Stimulated activated CD4-positive, alpha-beta T cell treated with anti-CD3 and anti-CD28 coated beads, TNF-alpha, amount 100 ng/mL, for 1 hour (primary cell): Measurements from ENCODE around the gene PODXL2.
A peak's percentile ranks its signal among the peaks of the same experiment; 100 is the strongest.
"Not testable (repeated sequence)": the region's sequence is repeated elsewhere in the genome, so short reads cannot be mapped to it uniquely, and the experiment has no call there.

ENCODE experiments used
- DNase-seq, 3 donors: peaks; one replicate each; pipeline ENCODE4 v3.0.0-alpha.2; 2020; ENCODE audit warnings: low read depth in 3 of 3, low spot score in 1 of 3

PODXL2 gene

GRCh38 chr3:127673191-127674100 lies 44.5 kb downstream of the PODXL2 start:
- DNase-seq = peak in 1 of 3 donors; percentile 27

GRCh38 chr3:127674101-127674721 lies 45.2 kb downstream of the PODXL2 start:
- DNase-seq = no peak

DNA sequence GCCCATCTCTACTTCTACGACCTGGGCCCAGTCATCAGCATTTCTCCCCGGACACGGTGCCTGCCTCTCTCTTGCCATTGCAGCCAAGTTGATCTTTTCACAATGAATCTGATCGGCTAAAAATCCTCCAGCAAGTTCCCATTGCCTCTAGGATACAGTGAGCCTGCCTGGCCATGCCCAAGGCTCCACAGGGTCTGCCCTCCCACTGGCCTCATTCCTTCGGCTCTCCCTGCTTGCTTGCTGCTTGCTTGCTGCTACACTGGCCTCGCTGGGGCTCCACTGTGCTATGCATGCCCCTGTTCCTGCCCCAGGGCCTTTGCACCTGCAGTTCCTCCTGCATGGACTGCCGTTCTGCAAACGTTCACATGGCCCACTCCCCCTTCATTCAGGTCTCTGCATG lies 45.8 kb downstream of the PODXL2 start:
- no peak for DNase-seq

GRCh38 chr3:127675651-127676391 lies 46.8 kb downstream of the PODXL2 start:
- no peak for DNase-seq

DNA sequence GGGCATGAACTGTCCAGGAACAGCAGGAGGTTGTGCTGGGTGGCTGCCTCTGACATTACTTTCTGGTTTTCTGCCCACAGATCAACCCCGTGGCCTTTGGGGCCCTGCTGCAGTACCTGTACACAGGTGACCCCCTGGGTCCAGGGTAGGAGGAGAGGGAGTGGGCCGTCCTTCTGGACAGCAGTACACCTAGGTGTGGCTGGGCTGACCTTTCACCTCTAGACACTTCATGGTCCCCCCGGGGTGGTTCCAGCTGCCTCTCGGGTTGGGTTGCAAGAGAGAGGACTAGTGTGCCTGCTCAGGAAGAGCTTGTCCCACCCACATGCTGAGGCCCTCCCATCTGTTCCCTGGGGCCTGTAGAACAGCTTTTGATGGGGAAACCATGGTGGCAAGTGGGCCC lies 47.5 kb downstream of the PODXL2 start:
- DNase-seq = no peak

- no peak for DNase-seq
Measured at GRCh38 chr3:127676921-127677351, 48.0 kb downstream of the PODXL2 start.

- DNase-seq = no peak
Measured at GRCh38 chr3:127677541-127678314, 48.7 kb downstream of the PODXL2 start.

DNA sequence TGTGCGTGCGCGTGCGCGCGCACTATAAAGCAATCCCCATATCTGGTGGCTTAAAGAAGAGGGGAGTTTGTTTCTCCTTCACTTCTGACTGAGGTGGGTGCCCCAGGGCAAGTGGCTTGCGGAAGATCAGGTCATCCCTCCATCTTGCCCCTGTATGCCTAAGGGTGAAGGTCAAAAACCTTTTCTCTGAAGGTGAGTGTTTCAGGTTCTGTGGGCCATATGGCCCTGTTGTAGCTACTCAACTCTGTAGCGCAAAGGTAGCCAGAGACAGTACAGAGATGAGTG lies 49.3 kb downstream of the PODXL2 start:
- no peak for DNase-seq

GRCh38 chr3:127678611-127679533 lies 49.9 kb downstream of the PODXL2 start:
- DNase-seq = no peak

DNA sequence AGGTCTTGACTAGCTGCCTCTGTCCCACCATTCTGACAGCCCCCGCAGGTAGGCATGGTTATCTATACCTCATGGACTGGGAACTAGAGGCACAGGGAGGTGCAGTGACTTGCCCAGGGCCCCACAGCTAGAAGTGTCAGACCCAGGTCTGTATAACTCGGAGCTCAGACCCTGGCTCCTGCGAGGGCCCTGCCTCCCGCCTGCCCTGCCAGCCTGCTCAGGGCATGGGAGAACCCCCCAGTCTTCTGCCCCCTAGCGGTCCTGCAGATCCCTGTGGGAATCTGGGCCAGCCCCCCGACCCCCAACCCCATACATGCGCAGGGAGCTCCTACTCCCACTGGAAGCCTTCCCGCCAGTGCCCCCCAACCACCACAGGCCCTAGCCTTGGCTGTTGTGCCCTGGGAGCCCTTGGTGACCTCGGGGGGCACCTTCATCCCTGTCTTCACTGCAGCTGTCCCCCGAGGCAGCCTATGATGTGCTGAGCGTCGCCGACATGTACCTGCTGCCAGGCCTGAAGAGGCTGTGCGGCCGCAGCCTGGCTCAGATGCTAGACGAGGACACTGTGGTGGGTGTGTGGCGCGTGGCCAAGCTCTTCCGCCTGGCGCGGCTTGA lies 50.7 kb downstream of the PODXL2 start:
- DNase-seq = no peak

DNA sequence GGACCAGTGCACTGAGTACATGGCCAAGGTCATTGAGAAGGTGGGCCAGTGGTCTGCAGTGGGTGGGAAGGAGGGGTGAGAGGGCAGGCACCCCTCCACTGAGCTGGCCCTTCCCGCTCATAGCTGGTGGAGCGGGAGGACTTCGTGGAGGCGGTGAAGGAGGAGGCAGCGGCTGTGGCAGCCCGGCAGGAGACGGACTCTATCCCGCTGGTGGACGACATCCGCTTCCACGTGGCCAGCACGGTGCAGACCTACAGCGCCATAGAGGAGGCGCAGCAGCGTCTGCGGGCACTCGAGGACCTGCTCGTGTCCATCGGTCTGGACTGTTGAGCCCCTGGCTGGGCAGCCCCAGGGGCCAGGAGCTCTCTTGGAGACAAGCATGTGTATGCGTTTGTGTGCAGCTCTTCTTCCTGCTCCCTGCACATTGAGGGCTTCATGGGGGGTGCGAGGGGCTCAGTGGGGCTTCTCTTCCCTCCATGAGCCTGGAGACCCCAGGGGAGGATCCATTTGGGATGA lies 51.2 kb downstream of the PODXL2 start:
- no peak for DNase-seq

DNA sequence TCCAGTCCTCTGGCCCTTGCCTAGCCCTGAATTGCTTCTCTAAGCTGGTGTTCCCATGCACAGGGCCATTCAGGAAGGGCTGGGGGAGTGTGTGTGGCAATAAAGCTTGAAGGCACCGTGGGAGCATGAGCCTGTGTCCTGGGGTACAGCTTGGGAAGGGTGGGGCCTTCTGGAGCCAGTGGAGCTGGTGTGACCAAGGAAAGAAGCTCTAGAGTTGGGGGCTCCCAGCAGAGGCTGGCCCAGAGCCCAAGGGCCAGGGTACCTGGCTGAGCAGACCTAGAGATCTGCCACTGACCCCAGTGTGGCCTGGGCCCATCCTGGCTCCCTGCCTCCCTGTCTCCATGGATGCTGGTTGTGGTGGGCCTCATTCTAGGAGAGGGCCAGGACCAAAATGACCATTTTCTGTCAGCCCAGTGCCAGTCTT lies 51.8 kb downstream of the PODXL2 start:
- DNase-seq = no peak

GRCh38 chr3:127682175-127682554 lies 53.2 kb downstream of the PODXL2 start:
- not testable (repeated sequence) for DNase-seq

- DNase-seq = no peak
Measured at GRCh38 chr3:127682561-127682960, 53.6 kb downstream of the PODXL2 start.

- DNase-seq = no peak
Measured at GRCh38 chr3:127684871-127685707, 56.1 kb downstream of the PODXL2 start.

- no peak for DNase-seq
Measured at GRCh38 chr3:127685708-127686511, 56.9 kb downstream of the PODXL2 start.

GRCh38 chr3:127686512-127686894 lies 57.5 kb downstream of the PODXL2 start:
- no peak for DNase-seq

- no peak for DNase-seq
Measured at GRCh38 chr3:127687228-127687737, 58.3 kb downstream of the PODXL2 start.
